Epithelial cell of proximal tubule (primary cell): ENCODE results near the gene SFTA2. TPM values are rescaled to one million over a fixed set of nuclear protein-coding genes. Genes with fewer than 3 reads are reported as not detected.
A peak's percentile ranks its signal among the peaks of the same experiment; 100 is the strongest.

Source experiments
- DNase-seq: peaks from one replicate; pipeline ENCODE4 v3.0.0-alpha.2; 2011; ENCODE audit warnings: low read depth
- H3K4me3 ChIP-seq: 2 replicates; pipeline ENCODE4 v1.5.1; 2011; ENCODE audit warnings: low read depth, mild to moderate bottlenecking, low read length
- CTCF ChIP-seq: conservative IDR thresholded peaks from 2 replicates; pipeline ENCODE4 v1.5.1; 2012; ENCODE audit warnings: low read depth, mild to moderate bottlenecking, low read length
- total RNA-seq: library from RNA; depleted of rRNA; stranded (reverse); fragments of >200 nt; gene quantifications from 2 replicates; pipeline ENCODE4 v1.2.3, GENCODE V29; 2015

SFTA2 gene
- total RNA-seq, 1 donor from 2014 or later: 8.7 TPM

GRCh38 chr6:30882759-30883684, 48.9 kb downstream of the SFTA2 start:
- DNase-seq: no peak
- peak overlapping the region; percentile 62 for H3K4me3 ChIP-seq
- no peak for TF ChIP-seq CTCF

- no peak for DNase-seq
- no peak for TF ChIP-seq CTCF
- peak overlapping the region; percentile 62 for H3K4me3 ChIP-seq
Measured at GRCh38 chr6:30882204-30882758, 49.7 kb downstream of the SFTA2 start.

- no peak for DNase-seq
- TF ChIP-seq CTCF: no peak
- H3K4me3 ChIP-seq: no peak overlapping the region
Measured at GRCh38 chr6:30881392-30882203, 50.4 kb downstream of the SFTA2 start.

Other genes starting within 250 kb of the SFTA2 start
- gene PPP1R18, start 245.5 kb downstream of the SFTA2 start, total RNA-seq: 66.5 and 77.3 TPM in 2 replicates
- 20.4 and 22.5 TPM in 2 replicates for gene NRM, start 241.2 kb downstream of the SFTA2 start, total RNA-seq
- 11.4 and 20.7 TPM in 2 replicates for gene MDC1, start 214.9 kb downstream of the SFTA2 start, total RNA-seq
- gene TUBB, start 211.8 kb downstream of the SFTA2 start, total RNA-seq: 1,157 and 1,940 TPM in 2 replicates
- 91.7 and 100 TPM in 2 replicates for gene FLOT1, start 189.5 kb downstream of the SFTA2 start, total RNA-seq
- 336 and 354 TPM in 2 replicates for gene IER3, start 187.6 kb downstream of the SFTA2 start, total RNA-seq
- gene DDR1, start 47.7 kb downstream of the SFTA2 start, total RNA-seq: 72.0 and 128 TPM in 2 replicates
- 15.0 and 19.1 TPM in 2 replicates for gene GTF2H4, start 24.0 kb downstream of the SFTA2 start, total RNA-seq
- gene VARS2, start 17.9 kb downstream of the SFTA2 start, total RNA-seq: 28.1 and 48.5 TPM in 2 replicates
- under 0.01 and 0.07 TPM in 2 replicates for gene MUCL3, start 8.8 kb upstream of the SFTA2 start, total RNA-seq
- not detected in 2 replicates for gene MUC21, start 51.5 kb upstream of the SFTA2 start, total RNA-seq
- gene MUC22, start 78.3 kb upstream of the SFTA2 start, total RNA-seq: 0.06 TPM in 1 of 2 replicates, not detected in the other
- gene C6orf15, start 180.4 kb upstream of the SFTA2 start, total RNA-seq: 0.29 and 0.43 TPM in 2 replicates
- gene PSORS1C1, start 182.6 kb upstream of the SFTA2 start, total RNA-seq: 1.1 and 2.8 TPM in 2 replicates
- gene CDSN, start 188.3 kb upstream of the SFTA2 start, total RNA-seq: not detected in 2 replicates
- gene PSORS1C2, start 206.9 kb upstream of the SFTA2 start, total RNA-seq: not detected in 2 replicates
- gene CCHCR1, start 225.6 kb upstream of the SFTA2 start, total RNA-seq: 23.2 and 28.2 TPM in 2 replicates
- 34.1 and 47.5 TPM in 2 replicates for gene TCF19, start 226.4 kb upstream of the SFTA2 start, total RNA-seq
- 2.1 and 5.1 TPM in 2 replicates for gene POU5F1, start 238.5 kb upstream of the SFTA2 start, total RNA-seq